HG03378 (cell line): ENCODE data around the gene PALMD.

Experiments used
- ATAC-seq: cut with Tn5 transposase; IDR thresholded peaks from one replicate; pipeline ENCODE4 v1.9.1; 2021; ENCODE audit warnings: mild to moderate bottlenecking, moderate library complexity; ENCODE audit not compliant: unreplicated experiment

Gene PALMD, protein sequence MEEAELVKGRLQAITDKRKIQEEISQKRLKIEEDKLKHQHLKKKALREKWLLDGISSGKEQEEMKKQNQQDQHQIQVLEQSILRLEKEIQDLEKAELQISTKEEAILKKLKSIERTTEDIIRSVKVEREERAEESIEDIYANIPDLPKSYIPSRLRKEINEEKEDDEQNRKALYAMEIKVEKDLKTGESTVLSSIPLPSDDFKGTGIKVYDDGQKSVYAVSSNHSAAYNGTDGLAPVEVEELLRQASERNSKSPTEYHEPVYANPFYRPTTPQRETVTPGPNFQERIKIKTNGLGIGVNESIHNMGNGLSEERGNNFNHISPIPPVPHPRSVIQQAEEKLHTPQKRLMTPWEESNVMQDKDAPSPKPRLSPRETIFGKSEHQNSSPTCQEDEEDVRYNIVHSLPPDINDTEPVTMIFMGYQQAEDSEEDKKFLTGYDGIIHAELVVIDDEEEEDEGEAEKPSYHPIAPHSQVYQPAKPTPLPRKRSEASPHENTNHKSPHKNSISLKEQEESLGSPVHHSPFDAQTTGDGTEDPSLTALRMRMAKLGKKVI

DNA sequence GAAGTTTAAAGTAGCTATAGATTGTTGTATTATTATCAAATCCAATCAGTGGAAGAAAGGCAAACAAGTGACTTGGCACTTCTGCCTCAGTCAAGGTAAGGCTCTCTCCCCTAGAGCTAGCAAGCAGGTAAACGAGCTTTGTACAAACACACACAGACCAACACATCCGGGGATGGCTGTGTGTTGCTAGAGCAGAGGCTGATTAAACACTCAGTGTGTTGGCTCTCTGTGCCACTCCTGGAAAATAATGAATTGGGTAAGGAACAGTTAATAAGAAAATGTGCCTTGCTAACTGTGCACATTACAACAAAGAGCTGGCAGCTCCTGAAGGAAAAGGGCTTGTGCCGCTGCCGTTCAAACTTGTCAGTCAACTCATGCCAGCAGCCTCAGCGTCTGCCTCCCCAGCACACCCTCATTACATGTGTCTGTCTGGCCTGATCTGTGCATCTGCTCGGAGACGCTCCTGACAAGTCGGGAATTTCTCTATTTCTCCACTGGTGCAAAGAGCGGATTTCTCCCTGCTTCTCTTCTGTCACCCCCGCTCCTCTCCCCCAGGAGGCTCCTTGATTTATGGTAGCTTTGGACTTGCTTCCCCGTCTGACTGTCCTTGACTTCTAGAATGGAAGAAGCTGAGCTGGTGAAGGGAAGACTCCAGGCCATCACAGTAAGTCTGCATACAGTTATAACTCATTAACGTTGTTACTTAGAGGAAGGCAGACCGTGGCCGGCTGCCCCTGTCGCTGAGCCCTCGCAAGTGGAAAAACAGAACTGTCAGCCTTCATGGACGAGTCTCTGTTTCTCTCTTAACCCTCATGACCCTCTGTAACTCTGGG, at the start of gene PALMD:
PALMD (plus strand) TSS at position 415 of the 833 bp plus-strand sequence; CDS start at position 620, 205 bp downstream.
- no peak for ATAC-seq

DNA sequence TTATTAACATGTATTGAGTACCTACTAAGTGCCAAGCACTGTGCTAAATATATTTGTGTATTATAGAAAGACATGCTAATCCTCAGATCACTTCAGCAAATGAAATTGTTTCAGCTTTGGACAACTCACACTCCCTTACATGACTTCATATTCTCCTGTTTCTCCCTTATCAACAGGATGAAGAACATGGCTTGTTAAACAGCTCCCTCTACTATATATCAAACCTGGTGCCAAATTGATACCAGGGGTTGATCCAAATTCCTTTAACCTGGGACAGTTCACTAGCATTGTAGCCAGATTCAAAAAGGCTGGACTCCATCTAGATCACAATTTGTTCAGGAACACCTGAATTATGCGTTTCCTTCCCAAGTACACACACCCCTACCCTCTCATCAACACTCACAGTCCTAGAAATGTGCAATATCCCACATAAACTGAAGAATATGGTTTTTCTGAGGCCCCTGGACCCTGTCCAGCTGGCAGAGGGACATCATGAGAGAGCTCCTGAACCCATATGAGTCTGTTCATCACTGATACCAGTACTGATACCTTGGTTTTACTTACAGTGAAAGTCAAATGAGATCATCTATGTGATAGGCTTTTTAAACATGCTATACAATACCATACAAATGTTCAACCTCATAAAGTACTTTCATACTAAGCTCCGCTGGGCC, 47.0 kb upstream of the PALMD start:
- ATAC-seq: no peak

DNA sequence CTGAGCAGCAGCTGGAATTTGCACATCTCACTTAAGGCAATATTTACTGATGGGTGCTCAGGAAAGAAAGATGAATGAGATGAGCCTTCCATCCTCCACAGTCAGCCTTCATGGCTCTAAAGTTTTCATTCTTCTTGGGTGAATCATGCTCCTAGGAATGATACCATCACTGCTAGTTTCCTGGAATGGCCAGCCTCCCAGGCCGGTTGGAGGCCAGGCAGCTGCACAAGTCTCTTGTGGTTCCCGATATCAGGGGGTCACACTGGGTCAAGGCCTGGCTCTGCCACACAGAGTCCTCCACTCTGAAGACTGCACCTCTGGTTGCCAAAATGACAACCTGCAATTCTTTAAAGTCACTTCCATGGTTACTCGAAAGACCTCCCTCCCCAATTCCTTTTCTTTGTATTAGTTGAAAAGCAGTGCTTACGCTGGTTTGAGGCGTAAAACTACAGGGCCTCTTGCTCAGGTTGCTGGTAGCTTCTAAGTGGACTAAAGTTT, 46.2 kb upstream of the PALMD start:
- ATAC-seq: no peak

DNA sequence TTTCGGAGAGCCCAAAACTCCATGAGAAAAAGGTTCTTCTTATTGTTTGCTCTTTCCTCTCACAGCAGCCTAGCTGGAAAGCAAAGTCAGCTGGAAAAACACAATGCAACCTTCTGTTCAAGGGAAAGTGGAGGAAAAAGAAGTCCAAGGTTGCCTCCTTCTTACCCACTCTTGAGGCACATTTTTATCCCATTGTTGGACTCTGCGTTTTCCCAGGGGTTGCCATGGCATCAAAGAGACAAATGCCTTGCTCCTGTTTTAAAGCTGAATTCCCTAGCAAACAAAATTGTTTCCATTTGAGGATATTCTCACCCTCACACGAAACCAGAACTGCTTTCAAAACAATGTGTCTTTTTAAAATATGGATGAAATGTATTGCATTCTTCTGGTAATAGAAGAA, 45.1 kb upstream of the PALMD start:
- ATAC-seq: no peak

DNA sequence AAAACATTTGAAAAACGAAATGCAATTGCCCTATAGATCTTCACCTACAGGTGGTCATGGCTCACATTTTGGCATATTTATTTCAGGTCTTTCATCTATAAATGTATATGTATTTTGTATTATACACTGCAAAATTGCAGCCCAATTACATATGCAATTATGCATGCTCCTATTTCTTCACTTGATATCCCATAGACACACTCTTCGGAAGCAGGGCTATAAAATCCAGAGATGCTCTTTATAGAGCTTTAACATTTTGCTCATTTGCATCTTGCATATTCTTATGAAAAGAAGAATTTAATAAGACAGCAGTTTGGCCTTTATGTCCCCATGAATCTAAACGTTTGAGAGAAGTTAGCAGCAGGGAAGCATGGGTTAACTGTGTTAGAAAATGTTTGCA, 44.7 kb upstream of the PALMD start:
- ATAC-seq: no peak

DNA sequence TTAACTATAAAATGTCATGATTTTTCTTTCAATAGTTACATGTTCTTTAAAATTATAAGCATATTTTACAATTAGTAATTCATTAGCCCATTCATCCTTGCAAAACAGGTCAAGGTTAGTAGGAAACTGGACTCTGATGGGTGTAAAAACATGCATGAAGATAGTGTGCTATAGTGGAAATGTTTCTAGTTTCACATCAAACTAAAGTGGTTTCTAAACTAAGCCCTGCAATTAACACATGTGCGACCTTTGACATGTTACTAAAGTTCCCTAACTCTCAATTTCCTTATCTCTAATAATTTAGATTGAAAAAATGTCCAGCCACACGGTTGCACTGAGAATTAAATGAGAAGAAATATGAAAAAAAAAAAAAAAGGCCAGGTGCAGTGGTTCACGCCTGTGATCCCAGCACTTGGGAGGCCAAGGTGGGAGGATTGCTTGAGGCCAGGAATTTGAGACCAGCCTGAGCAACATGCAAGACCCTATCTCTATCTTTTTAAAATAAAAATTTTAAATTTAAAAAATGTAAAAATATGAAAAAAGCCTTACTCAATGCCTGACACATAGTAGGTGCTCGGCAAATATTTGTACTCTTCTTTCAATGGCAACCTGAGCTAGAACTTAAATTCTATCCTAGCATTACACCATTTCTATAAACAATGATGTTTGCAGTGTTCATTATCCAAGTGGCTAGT, 44.1 kb upstream of the PALMD start:
- no peak for ATAC-seq

DNA sequence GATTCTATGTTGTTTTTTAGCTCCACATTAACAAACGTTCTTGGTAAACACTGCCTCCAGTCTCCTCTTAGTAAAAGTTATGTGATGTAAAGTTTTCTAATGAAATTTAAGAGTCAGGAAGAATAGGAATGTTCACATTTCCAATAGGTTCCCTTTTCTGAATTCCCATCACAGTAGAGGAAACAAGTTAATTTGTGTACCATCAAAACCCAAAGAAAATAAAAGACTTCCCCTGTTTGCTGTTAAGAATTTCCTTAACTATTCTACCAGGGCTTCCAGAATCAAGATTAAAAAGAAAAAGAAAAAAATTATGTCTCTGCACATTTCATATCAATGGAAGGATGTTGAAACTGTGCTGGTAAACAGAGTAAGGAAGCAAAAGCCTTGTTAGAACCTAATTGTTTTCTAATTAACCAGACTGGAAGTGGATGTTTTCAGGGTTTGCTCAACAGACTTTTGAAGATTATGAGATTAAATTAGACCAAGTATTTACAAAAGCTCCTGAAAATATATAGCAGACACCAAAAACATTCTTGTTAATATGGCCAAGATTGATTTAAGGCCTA, 43.4 kb upstream of the PALMD start:
- no peak for ATAC-seq

DNA sequence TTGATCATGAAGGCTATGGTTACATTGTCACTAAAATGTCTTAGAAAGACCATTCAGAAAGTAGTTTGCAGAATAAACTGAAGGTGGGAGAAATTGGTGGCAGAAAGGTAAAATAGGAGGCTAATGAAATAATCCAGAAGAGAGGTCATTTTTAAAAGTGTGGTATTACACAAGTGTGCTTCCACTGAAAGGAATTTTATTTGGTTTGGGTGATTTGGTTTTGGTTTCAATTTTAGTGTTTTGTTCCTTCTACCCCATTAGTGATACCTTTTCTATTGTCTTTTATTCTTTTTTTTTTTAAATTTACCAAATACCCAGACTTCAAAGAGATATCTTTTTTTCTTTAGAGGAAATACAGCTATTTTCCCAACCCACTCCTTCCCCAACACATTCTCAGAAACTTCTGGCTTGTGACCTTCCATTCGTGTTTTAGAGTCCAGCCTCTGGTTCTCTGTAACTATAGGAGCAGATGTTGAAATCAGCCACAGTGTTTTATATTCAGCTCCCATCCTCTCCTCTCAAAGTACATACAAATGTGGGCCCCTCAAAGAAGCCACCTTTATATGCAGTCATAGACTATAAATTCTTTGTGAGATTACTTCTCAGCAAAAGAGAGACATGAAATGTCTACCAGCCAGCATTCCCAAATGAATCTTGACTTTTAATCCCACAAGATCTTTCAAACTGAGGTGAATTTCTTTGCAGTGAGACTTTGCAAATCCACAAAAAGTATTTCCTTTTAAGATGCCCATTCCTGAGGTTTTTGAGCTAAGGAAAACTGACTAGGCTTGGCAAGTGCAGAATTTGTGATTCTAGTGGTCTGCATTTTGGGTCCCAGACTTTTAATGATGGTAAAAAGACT, 42.0 kb upstream of the PALMD start:
- no peak for ATAC-seq

DNA sequence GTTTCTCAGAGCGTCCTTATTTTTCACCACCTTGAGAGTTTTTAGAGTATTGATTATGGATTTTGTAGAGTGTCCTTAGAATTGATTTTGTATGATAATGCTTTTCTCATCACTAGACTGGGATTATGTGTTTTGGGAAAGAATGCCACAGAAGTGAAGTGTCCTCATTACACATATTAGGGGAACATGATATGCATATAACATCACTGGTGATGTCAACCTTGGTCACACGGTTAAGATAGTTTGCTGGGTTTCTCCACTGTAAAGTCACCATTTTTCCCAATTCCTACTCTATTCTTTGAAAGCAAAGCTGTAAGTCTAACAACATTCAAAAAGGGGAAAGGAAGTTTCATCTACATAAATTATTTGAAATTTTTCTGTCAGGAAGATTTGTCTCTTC, 39.6 kb upstream of the PALMD start:
- ATAC-seq: no peak

DNA sequence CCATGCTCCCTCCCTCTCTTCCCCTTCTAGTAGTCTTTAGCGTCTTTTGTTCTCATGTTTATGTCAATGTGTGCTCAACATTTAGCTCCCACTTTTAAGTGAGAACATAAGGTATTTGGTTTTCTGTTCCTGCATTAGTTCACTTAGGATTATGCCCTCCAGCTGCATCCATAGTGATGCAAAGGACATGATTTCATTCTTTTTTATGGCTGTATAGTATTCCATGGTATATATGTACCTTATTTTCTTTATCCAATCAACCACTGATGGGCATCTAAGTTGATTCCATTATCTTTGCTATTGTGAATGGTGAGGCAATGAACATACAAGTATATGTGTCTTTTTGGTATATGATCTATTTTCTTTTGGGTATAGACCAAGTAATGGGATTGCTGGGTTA, 38.3 kb upstream of the PALMD start:
- ATAC-seq: no peak

DNA sequence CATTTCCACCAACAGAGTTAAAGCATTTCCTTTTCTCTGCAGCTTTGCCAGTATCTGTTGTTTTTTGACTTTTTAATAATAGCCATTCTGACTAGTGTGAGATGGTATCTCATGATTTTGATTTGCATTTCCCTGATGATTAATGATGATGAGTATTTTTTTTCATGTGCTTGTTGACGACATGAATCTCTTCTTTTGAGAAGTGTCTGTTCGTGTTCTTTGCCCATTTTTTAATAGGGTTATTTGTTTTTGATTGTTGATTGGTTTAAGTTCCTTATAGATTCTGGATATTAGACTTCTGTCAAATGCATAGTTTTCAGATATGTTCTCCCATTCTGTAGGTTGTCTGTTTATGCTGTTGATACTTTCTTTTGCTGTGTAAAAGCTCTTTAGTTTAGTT, 37.9 kb upstream of the PALMD start:
- no peak for ATAC-seq

DNA sequence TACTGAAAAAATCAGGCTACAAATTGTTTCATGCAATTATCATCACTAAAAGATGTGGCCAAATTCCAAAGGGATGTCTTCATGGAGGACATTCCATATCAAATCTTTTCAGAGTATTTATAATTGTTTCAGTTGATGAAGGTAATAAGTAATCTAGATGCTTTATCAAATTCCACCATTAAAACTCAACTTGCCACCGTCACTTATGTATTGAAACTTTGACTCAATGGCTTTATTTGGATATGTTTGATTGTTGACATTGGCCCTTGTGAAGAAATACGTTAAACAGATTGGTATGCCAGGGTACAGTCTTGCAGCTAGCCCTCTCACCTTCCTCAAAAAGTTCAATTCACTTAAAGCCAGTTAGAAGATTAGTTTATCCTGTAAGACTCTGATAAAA, 32.2 kb upstream of the PALMD start:
- ATAC-seq: no peak

DNA sequence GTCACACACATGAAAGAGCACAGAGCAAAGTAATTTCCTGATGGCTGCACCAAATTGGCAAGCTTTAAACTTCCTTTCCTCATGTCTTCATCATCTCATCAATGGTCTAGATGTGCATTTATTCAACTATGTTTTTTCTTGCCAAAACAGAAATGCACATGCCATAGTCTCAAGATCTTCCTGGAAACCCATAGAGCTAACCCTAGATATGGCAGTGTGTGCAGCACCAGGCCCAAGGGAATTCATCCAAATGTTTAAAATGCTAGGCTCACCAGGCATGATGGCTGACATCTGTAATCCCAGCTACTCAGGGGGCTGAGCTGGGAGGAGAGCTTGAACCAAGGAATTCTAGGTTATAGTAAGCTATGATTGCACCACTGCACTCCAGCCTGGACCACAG, 31.2 kb upstream of the PALMD start:
- no peak for ATAC-seq

DNA sequence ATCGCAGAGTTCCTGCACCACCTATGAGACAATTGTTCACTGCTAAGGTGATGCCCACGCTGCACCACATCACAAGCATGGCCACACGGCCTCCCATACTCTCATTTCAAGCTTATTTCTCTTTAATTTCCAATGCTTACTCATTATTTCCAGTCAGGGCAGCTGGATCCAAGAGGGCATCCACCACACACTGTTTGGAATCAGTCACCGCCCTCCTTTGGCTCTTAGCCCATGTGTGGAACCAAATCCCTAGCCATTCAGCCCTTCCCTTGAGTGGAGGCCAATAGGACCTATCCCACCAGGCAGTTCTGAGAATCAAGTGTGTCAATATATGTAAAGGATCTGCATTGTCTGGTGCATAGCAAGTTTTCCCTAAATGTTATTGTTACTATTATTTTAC, 26.3 kb upstream of the PALMD start:
- ATAC-seq: no peak

DNA sequence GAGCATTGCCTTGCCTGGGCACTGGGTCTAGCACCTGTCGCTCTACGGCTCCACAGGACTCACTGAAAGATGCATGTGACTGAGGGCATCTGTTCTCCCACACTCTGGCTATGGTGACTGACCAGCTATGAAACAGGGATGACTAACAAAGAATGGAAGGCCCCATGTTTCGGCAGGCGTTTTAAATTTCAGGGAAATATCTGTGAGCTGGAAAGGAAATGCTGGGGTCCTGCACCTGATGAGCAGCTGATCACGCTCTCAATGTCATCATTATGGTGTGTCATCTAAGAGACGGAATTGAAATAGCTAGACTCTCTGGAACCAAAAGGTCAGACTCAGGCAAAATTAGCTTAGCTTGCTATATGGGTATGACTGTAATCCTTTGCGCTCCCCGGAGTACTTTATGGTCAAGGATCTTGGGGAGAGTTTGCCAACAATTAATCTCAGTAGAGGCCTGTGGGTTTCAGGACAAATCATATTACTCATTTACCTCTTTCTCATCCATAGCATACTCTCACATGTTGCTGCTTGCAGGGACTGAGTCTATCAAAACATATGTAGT, 24.5 kb upstream of the PALMD start:
- no peak for ATAC-seq

DNA sequence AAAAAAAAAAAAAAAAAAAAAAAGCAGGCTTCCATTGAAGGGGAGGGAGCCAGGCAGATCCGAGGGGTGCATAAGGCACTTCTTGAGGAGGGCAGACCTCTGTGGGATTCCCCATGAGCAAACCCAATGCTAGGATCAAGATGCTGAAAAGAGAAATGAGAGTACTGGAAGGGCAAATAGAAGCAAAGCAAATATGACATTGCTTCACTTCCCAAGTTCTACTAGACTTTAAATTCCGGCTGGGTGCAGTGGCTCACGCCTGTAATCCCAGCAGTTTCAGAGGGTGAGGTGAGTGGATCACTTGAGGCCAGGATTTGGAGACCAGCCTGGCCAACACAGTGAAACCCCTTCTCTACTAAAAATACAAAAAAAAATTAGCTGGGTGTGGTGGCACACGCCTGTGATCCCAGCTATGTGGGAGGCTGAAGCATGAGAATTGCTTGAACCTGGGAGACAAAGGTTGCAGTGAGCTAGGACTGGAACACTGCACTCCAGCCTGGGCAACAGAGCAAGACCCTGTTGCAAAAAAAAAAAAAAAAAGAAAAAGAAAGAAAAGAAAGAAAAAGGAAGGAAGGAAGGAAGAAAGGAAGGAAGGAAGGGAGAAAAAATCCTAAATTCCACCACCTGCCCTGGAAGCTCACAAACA, 23.1 kb upstream of the PALMD start:
- ATAC-seq: no peak

DNA sequence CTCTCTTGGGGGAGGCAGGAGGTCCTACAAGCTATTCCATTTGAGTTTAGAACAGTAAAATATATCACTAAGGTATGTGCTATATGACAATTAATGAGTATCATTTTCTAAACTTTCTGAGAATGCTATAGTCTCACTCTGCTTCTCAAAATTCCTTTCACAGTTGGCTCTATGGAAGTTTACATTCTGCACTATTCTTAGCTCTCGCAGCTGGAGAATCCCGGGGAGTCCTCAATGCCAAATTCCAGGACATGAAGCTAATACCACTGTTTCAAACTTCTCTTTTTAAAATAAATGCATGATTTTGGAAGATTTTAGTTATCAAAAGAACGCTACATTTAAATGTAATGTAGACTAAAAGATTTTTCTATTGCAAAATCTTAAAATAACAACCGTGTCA, 22.4 kb upstream of the PALMD start:
- no peak for ATAC-seq

DNA sequence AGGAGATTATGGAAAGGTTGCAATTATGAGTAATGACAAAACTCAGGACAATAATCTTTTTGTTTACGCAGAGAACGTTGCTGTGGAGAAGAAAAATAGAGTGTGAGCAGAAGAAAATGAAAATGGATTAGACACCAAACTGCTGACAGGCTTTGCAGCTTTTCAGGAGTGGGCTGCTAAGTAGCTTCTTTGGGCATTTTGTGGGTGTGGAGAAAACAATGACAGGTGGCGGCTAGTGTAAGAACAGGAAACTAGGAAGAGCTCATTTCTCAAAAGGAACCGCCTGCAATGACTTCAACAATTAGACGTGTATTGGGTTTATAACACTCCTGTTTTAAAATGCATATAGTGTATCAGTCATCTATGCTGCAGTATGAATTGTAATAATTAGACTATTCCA, 18.3 kb upstream of the PALMD start:
- ATAC-seq: no peak

DNA sequence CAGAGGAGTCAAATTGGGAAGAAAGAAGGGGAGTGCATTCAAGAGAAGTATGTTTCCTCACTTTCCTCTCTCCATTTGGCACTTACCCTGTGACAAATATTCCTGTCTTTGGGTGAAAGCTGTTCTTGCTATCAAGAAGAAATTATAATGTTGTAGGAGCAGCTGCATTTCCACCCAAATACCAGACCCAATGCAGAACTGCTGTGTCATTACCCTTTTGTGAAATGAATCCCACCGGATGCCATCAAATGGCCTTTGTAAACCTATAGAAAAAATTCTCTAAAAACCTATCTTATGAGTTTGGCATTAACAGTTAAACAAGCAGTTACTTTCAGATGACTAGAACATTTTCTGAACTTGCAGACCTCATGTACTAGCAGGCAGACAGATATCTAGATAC, 16.7 kb upstream of the PALMD start:
- ATAC-seq: no peak
